Measurements from ENCODE around the gene HLA-B. TPM values are rescaled to one million over a fixed set of nuclear protein-coding genes. Genes with fewer than 3 reads are reported as not detected.
A peak's percentile ranks its signal among the peaks of the same experiment; 100 is the strongest.
"Not testable (repeated sequence)": the region's sequence is repeated elsewhere in the genome, so short reads cannot be mapped to it uniquely, and the experiment has no call there.

HLA-B gene
- polyA plus RNA-seq (ENCODE audit: insufficient read length) = 99.6 TPM
- long read RNA-seq, donor 1, transcript HLA-B-249 (8 exons, 1,547 nt) = major isoform, 21 of 34 reads
- long read RNA-seq, donor 1, partial matches to known transcripts = 5 of 34 reads
- long read RNA-seq, donor 1, other reads (novel, unspliced or antisense) = 0 of 34 reads
- long read RNA-seq, donor 2, transcript HLA-B-249 (8 exons, 1,547 nt) = major isoform, 14 of 16 reads
- long read RNA-seq, donor 2, partial matches to known transcripts = 0 of 16 reads
- long read RNA-seq, donor 2, other reads (novel, unspliced or antisense) = 0 of 16 reads
- long read RNA-seq, donor 3, transcript HLA-B-249 (8 exons, 1,547 nt) = major isoform, 6 of 9 reads
- long read RNA-seq, donor 3, partial matches to known transcripts = 0 of 9 reads
- long read RNA-seq, donor 3, other reads (novel, unspliced or antisense) = 0 of 9 reads
- long read RNA-seq, donor 4, partial matches to known transcripts = 0 of 2 reads
- long read RNA-seq, donor 4, other reads (novel, unspliced or antisense) = 0 of 2 reads
- long read RNA-seq, donor 5, transcript HLA-B-249 (8 exons, 1,547 nt) = major isoform, 53 of 96 reads
- long read RNA-seq, donor 5, partial matches to known transcripts = 40 of 96 reads
- long read RNA-seq, donor 5, other reads (novel, unspliced or antisense) = 0 of 96 reads
- long read RNA-seq, donor 6, transcript HLA-B-249 (8 exons, 1,547 nt) = major isoform, 15 of 17 reads
- long read RNA-seq, donor 6, partial matches to known transcripts = 0 of 17 reads
- long read RNA-seq, donor 6, other reads (novel, unspliced or antisense) = 0 of 17 reads
- long read RNA-seq, donor 7, transcript HLA-B-249 (8 exons, 1,547 nt) = major isoform, 33 of 52 reads
- long read RNA-seq, donor 7, partial matches to known transcripts = 14 of 52 reads
- long read RNA-seq, donor 7, other reads (novel, unspliced or antisense) = 0 of 52 reads
- long read RNA-seq, donor 8, transcript HLA-B-249 (8 exons, 1,547 nt) = major isoform, 23 of 29 reads
- long read RNA-seq, donor 8, partial matches to known transcripts = 0 of 29 reads
- long read RNA-seq, donor 8, other reads (novel, unspliced or antisense) = 5 of 29 reads

- peak; percentile 65 for DNase-seq
These were observed at the start of gene HLA-B for GRCh38 chr6:31356946-31357466. Gene HLA-B, minus strand, starts transcription at chr6:31357179. Its CDS starts 21 bp downstream, at chr6:31357158.

- DNase-seq = no peak
These were observed 49.0 kb upstream of the HLA-B start for GRCh38 chr6:31405996-31406395.

GRCh38 chr6:31404061-31404364 lies 47.0 kb upstream of the HLA-B start:
- not testable (repeated sequence) for DNase-seq

GRCh38 chr6:31403283-31404060 lies 46.5 kb upstream of the HLA-B start, which contains the start of gene MICA:
Gene MICA, plus strand, starts transcription at chr6:31403595. Its CDS starts 38 bp downstream, at chr6:31403633.
- peak; percentile 89 for DNase-seq

DNA sequence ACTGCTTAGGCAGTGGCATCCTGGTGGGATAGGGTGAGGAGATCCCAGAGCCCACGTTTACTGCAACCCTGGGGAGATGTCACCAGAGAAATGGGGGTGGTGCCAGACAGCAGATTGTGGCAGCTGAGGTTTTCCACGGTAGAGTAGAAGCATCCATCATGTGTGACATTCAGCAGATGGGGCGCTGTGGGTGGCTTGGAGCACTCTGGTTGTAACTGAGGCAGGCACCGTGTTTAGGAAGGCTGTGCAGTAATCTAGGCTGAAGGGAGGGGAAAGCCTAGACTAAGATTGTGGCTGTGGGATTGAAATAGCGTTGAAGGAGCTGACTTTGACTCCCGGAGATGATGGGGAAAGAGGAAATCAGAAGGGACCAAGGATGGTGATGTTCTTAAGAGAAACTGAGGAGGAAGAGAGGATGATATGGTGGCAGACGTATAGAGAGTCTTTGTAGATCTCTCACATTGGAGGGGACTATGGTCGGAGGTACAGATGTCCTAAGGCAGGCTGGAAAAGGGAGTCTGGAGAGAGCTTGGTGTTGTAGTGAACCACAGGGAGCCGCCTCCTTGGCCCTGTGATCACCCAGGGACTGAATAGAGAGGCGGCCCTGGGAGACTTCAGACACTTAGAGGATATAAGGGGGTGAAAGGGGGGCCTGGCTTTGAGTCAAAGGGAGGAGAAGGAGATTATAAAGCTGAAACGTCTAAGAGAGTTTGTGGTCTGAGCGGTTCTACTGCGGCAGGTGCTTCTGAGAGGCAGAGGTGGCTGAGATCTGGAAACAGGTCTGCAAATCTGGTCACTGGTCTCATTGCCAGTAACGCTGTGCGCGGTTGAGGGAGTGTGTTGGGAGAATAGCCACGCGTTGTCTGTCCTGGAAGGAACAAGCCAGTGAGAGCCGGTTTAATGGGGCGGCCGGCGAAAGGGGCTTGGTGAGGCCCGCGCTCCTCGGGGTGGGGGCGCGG lies 45.6 kb upstream of the HLA-B start:
- peak; percentile 8 for DNase-seq

GRCh38 chr6:31401403-31401802 lies 44.4 kb upstream of the HLA-B start:
- no peak for DNase-seq

DNA sequence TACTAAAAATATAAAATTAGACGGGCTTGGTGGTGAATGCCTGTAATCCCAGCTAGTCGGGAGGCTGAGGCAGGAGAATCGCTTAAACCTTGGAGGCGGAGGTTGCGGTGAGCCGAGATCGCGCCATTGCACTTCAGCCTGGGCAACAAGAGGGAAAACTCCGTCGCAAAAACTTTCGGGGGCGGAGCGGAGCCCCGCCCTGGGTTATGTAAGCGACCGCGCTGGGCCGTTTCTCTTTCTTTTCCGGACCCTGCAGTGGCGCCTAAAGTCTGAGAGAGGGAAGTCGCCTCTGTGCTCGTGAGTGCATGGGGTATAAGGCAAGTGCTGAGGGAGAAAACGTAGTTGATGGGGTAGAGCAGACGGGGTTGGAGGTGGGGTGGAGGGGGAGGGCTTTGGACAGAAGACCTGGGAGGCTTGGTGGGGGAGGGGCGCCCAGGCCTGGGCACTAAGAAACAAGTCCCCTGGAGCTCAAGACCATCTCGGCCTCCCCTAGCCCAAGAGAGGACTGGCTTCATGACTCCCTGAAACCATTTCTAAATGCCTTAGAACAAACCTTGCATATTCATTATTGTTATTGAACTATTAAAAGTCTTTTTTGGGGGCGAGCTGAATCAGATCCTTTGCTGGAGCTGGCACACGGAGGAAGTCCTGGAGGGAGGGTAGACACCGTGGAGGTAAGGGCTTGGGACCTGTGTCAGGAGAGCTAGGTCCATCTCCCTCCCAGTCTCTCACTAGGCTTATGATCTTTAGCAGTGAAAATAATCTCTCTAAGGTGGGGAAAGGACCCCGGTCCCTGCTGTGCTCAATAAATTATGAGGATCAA lies 43.7 kb upstream of the HLA-B start:
- peak; percentile 37 for DNase-seq

DNA sequence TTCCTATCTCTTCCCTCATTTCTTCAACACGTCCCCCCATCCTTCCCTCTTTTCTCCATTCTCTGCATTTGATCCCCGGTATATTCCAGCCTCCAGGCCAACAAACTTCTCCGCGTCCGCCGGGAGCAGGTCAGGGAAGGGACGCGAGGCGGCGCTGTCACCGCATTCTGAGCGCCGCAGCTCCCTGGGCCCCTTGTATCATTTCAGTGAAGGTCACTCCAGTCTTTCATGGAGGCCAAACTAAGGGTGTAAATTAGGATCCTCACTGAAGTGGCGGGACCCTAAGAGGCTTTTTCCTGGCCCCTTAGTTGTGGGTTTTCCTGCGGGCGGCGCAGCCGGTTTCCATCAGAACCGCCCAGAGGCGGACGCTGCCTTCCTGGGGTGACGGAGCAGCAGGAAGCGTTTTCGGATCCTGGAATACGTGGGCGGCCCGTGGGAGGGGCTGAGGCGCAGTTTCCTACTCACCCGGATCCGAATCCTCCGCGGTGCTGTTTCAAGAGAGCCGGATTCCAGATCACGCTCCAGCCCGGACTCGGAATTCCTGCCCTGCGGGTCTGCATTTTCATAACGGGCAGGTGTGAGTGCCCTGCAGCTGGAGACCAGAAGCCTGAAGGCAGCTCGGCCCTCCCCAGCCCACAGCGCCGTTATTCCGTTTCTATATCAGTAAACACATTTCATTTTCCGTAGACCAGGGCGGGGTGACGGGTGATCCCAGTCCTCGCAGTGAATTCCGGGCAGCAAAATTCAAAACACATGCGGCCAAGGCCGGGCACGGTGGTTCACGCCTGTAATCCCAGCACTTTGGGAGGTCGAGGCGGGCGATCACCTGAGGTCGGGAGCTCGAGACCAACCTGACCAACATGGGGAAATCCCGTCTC lies 42.8 kb upstream of the HLA-B start:
- DNase-seq = peak; percentile 84

DNA sequence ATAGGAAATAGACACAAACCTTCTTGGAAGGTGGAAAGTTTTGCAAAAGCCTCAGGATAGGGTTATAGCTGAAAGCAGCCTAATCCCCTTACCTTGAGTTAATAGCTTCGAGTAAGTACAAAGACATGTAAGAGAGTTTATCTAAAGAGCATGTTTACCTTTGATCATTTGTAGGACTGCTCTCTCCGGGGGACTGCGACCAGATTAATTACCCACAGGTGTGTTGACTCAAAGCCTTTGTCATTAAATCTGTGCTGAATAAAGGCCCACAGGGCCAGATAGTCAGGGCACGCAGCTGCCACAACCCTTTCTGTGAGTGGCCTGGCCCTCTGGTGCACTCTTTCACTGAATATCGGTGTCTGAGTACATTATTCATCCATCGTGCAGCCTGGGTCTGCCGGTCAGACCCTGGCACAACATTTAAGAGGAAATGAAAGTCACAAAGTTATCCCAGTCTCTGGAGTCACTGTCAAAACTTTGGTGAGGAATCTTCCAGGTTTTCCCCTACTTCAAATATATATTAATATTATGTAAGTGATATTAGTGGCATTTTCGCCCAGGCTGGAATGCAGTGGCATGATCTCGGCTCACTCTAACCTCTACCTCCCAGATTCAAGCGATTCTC lies 41.0 kb upstream of the HLA-B start:
- DNase-seq = no peak

DNA sequence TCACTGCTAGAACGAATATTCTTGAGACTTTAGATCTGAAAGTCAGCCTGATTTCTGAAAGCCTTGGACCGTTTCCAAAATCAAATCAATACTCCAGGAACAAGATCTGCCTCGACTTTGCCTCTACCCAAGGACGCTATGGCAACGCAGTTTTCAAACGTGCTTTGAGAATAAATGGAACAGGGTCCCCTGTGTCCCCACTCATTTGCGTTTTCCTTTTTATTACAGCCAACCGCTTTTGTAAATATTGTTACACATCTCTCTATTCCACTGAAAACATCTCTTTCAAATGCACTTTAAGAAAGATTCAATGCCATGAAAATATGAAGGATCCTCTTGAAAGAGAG lies 40.1 kb upstream of the HLA-B start:
- not testable (repeated sequence) for DNase-seq

GRCh38 chr6:31396422-31397152 lies 39.6 kb upstream of the HLA-B start:
- DNase-seq = peak; percentile 73

GRCh38 chr6:31395832-31396231 lies 38.9 kb upstream of the HLA-B start:
- DNase-seq = no peak

- DNase-seq = no peak
These were observed 37.4 kb upstream of the HLA-B start for GRCh38 chr6:31394381-31394780.

- DNase-seq = no peak
These were observed 37.0 kb upstream of the HLA-B start for GRCh38 chr6:31393932-31394331.

DNA sequence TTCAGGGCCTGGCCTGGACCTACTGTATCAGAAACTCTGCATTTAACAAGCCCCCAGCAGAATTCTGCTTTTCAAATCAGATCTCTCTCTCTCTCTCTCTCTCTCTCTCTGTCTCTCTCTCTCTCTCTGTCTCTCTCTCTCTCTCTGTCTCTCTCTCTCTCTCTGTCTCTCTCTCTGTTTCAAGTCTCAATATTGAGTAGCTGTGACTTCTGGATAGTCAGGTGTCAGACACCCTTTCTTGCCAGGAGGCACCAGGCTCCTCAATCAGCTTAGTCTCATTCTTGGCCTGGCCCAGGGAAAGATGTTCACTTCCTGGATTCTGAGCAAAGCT lies 32.8 kb upstream of the HLA-B start:
- not testable (repeated sequence) for DNase-seq

GRCh38 chr6:31388916-31389801 lies 32.2 kb upstream of the HLA-B start:
- not testable (repeated sequence) for DNase-seq

All from left kidney (tissue), 8 donors.